Stimulated activated CD8-positive, alpha-beta memory T cell treated with anti-CD3 and anti-CD28 coated beads, Interleukin-4, amount 100 ng/mL, for 4 hours (primary cell): ENCODE results near the gene RPL37A.

Experiments
- DNase-seq, 2 donors: peaks; one replicate each; pipeline ENCODE4 v3.0.0-alpha.2; 2020; ENCODE audit warnings: low read depth in 2 of 2, low spot score in 1 of 2

Gene RPL37A

DNA sequence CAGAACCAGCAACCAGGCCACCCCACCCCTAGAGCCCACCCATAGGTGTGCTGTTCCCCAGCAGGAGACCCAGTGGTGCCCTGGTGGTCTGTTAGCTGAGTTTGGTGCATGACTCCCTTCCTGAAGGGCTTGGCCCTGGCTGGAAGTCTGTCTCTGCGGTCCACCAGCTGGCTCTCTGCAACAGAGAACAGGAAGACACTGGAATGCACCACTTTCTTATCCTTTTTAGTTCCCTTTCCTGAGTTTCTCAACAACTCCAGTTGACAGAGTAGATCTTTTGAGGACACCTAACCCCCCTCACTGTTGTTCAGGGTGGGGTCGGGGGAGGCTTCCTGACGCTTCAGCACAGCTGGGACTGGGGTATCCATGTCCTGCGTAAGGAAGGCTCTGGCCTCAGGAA, 11.9 kb upstream of the RPL37A start:
- no peak for DNase-seq

DNA sequence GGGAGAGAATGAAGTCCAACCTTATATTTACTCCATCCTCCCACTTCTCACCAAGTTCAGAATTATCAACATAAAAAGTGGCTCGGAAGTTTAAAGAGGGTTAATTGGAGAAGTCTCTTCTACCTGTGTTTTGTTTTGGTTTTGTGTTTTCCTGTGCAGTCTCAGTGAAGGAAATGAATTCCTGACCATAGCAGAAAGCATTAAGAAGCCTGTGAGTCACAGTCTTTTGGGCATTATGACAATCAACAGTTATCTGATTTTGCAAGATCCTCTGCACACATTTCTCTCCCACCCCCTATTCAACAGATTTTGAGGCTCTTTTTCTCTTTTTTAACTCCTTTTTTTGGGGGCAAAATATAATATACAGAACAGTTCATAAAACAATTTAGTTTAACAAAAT, 8.6 kb upstream of the RPL37A start:
- no peak for DNase-seq

GRCh38 chr2:216491793-216492596, 6.6 kb upstream of the RPL37A start:
- no peak for DNase-seq

GRCh38 chr2:216492597-216493333, 5.9 kb upstream of the RPL37A start:
- DNase-seq = no peak

GRCh38 chr2:216493334-216493685, 5.3 kb upstream of the RPL37A start:
- DNase-seq = no peak

GRCh38 chr2:216495656-216496055, 3.0 kb upstream of the RPL37A start:
- no peak for DNase-seq

DNA sequence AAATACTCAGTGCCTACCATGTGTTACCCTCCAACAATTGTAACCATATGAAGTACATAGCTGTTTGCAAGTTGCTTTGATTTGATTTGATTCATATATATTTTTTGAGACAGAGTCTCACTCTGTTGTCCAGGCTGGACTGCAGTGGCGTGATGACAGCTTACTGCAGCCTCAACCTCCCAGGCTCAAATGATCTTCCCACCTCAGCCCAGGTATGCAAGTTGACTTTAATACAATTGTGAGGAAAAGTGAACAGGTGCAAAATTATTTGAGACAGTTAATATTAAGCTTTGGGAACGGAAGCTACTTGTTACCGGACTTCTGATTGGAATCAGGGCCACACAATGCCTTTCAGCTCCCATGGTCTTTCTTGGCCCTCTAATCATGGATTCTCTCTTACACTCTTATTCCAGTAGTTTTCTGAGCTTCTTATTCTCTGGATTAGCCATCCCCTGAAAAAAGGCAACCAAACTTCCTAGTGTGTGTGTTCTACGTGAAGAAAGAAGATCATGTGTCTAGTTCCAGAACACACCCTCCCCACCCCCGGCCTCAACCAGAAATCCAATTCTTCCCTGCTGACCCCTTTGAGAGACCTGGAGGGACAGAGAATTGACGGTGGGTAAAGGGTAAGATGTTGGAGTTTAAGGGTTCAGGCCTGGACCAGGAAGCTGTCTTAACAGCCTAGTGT, 1.1 kb upstream of the RPL37A start:
- no peak for DNase-seq

- no peak for DNase-seq
These were observed 620 bp upstream of the RPL37A start for GRCh38 chr2:216498070-216498378.

GRCh38 chr2:216499641-216500218, 1.1 kb downstream of the RPL37A start:
- no peak for DNase-seq

DNA sequence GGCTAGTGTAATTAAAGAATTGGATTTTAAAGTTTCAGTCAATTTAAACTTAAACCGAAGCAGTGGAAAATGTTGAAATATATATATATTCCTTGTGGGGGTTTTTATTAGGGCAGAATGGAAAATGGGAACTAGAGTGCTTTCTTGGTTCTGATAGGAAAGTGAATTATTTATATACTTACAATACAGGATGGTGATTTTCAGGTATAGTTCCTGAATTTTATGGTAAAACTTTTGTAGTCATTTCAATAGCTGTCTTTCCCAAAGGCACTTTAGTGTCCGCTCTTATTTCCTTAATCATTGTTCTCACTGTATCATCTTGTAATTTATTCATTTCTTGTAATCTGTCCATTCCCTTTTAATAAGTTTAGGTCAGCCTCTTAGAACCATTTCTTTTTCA, 1.9 kb downstream of the RPL37A start:
- DNase-seq = no peak

DNA sequence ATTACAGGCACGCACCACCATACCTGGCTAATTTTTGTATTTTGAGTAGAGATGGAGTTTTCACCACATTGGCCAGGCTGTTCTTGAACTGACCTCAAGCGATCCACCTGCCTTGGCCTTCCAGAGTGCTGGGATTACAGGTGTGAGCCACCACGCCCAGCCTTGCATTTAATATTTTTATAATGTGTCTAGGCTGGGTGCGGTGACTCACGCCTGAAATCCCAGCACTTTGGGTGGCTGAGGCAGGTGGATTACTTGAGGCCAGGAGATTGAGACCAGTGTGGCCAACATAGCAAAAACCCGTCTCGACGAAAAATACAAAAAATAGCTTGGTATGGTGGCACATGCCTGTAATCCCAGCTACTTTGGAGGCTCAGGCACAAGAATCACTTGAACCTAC, 3.2 kb downstream of the RPL37A start:
- no peak for DNase-seq

DNA sequence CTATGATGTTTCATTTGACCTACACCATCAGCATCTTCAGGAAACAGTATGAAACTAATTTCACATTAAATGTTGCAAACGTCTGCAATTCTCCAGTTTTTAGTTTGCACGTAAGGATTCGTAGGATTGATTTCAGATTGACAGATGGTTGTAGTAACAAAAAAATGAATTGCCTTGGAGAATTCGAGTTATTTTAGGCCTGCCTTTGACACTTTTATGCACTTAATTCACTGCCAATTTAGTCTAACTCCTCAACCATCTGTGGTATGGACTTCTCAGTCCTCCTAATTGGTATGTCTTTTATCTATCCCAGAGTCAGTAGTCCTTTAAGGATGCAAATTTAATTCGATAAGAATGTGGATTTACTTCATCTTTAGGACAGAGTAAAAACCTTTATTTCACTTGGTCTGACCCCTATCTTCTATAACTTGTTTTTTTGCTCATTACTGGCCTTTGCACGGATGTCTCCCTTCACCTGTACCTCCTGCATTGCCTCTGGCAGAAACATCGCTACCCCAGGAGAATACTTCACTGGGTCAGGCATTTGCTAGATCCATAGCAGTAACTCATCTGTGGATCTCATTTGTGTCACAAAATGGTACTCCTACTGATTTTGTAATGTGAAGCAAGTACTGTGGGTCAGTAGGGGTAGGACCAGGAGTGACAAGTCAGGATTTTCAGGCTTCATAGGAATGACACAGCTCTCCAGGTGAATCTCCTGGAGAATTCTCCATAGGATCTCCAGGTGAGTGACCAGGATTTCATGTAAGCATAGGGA, 3.9 kb downstream of the RPL37A start:
- no peak for DNase-seq

DNA sequence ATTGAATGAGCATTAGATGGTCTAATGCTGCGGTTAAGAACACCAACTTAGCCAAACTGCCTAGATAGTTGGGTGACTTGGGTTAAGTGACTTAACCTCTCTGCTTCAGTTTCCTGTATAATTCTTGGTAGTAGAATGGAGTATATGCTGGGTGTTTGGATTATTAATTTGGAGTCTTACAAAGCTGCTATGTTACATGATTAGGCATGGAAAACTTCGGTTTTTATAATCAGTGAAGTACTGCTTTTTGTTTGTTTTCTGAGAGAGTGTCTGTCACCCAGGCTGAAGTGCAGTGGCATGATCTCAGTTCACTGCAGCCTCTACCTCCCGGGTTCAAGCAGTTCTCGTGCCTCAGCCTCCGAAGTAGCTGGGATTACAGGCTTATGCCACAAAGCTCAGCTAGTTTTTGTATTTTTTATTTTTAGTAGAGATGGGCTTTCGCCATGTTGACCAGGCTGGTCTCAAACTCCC, 4.5 kb downstream of the RPL37A start:
- no peak for DNase-seq

GRCh38 chr2:216503697-216504375, 5.2 kb downstream of the RPL37A start:
- DNase-seq = no peak

GRCh38 chr2:216504376-216504762, 5.7 kb downstream of the RPL37A start:
- no peak for DNase-seq

- no peak for DNase-seq
These were observed 6.8 kb downstream of the RPL37A start for GRCh38 chr2:216505133-216506106.

DNA sequence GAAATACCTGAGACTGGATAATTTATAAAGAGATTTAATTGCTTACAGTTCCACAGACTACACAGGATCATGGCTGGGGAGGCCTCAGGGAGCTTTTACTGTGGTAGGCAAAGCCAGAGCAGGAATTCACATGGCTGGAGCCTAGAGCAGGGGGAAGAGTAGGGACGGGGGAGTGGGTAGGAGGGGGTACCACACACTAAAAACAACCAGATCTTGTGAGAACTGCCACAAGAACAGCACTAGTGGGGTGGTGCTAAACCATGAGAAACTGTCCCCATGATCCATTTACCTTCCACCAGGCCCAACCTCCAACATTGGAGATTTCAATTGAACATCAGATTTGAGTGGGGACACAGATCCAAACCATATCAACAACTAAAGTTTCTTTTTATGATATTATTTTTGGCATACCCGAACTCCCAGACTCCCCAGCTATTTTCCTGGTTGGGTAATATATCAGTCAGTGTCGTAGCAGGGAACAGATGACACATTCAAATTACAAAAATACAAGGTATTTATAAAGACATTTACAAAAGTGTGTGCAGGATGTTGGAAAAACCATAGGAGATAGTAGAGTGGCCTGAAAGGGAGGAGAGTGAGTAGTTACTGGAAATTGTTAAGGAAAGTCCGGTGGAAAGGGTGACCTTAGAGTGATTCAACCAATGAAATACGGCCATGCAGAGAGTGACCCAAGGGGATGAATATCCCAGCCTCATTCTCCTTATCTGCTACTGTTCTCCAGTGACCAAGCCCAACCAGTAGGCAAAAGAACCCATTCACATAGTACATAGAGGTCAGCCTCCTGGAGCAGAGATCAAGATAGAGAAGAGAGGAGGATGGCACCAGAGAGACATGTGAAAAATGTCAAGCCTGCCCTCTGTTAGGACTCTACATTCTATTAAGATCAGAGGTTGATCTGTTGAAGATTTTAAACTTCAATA, 8.8 kb downstream of the RPL37A start:
- DNase-seq = no peak

GRCh38 chr2:216508229-216508628, 9.6 kb downstream of the RPL37A start:
- no peak for DNase-seq
